HCT116 (cell line): Measurements from ENCODE around the gene TMPRSS9. TPM values are rescaled to one million over a fixed set of nuclear protein-coding genes. Genes with fewer than 3 reads are reported as not detected.
"Not testable (repeated sequence)": the region's sequence is repeated elsewhere in the genome, so short reads cannot be mapped to it uniquely, and the experiment has no call there.

Experiments
- ATAC-seq: fragments of 200-7000 bp; cut with Tn5 transposase; 2 replicates; pipeline ENCODE4 v1.9.1; 2020; ENCODE audit warnings: mild to moderate bottlenecking, moderate library complexity
- BruUV-seq: library from RNA; stranded (reverse); fragments of 400-500 nt; replicated peaks from 2 replicates; lab custom pipeline; 2021; lab: Mats Ljungman, UMichigan
- CTCF ChIA-PET: fragments of 300-600 bp; sonication (Branson Sonifier 250); formaldehyde crosslinking; loops from one replicate; lab custom pipeline; 2021; ENCODE audit warnings: antibody characterized with exemption; lab: Charles Lee
- POLR2A ChIA-PET: fragments of 300-600, 350-600 bp; sonication (Branson Sonifier 250); formaldehyde crosslinking; loops from one replicate; lab custom pipeline; 2021; ENCODE audit warnings: antibody characterized with exemption; lab: Charles Lee
- RAD21 ChIA-PET, 2 experiments: fragments of 300-600 bp; sonication (Branson Sonifier 250); formaldehyde crosslinking; loops; one replicate each; lab custom pipeline; 2023; ENCODE audit warnings: low total read pairs in 2 of 2; ENCODE audit not compliant: uncharacterized antibody in 2 of 2, unreplicated experiment in 2 of 2, low non-redundant PET in 1 of 2; lab: Charles Lee
- DNase-seq: peaks from one replicate; pipeline ENCODE4 v3.0.0-alpha.2; 2010; ENCODE audit warnings: low read depth, low spot score
- H2AFZ ChIP-seq: fragments of 200-600 bp; shearing (Covaris generic), sonication (generic); 2 replicates; pipeline ENCODE4 v1.6.1; 2017; ENCODE audit warnings: low read depth, mixed run types, mixed read lengths, antibody characterized with exemption, low read length; ENCODE audit not compliant: poor library complexity, severe bottlenecking
- H3K27ac ChIP-seq: 2 replicates; pipeline ENCODE4 v1.5.1; 2012; ENCODE audit warnings: low read depth, low read length
- H3K27me3 ChIP-seq: fragments of 200-600 bp; sonication (generic); 2 replicates; pipeline ENCODE4 v1.6.1; 2016; ENCODE audit warnings: mixed run types, low read length, mixed read lengths; ENCODE audit not compliant: insufficient read depth
- H3K36me3 ChIP-seq, 2 experiments: fragments of 200-500 bp in 1 of 2; fragments of 200-600 bp in 1 of 2; sonication (Bioruptor generic) in 1 of 2; sonication (generic) in 1 of 2; 2 replicates each; pipeline versions ENCODE4 v1.5.1 to v1.6.1; 2014 to 2016; ENCODE audit warnings: low read length in 2 of 2, inconsistent platforms in 1 of 2, mixed read lengths in 1 of 2, mixed run types in 1 of 2; ENCODE audit not compliant: insufficient read depth in 2 of 2, control insufficient read depth in 1 of 2
- H3K4me1 ChIP-seq, 2 experiments: fragments of 200-600 bp in 1 of 2; sonication (generic) in 1 of 2; 2 replicates each; pipeline versions ENCODE4 v1.5.1 to v1.6.1; 2012 to 2017; ENCODE audit warnings: low read length in 2 of 2, inconsistent platforms in 1 of 2, mild to moderate bottlenecking in 1 of 2, mixed read lengths in 1 of 2, mixed run types in 1 of 2, moderate library complexity in 1 of 2; ENCODE audit not compliant: insufficient read depth in 2 of 2, control insufficient read depth in 1 of 2
- H3K4me2 ChIP-seq: fragments of 200-600 bp; sonication (generic); 2 replicates; pipeline ENCODE4 v1.6.1; 2017; ENCODE audit warnings: mixed run types, low read length, mixed read lengths
- H3K4me3 ChIP-seq, 2 experiments: fragments of 200-600 bp in 1 of 2; sonication (generic) in 1 of 2; replicated peaks in 1 of 2; 2 replicates each; pipeline ENCODE4 v1.5.1; 2011 to 2016; ENCODE audit warnings: low read length in 2 of 2, control low read depth in 1 of 2, low read depth in 1 of 2, mild to moderate bottlenecking in 1 of 2, mixed read lengths in 1 of 2, mixed run types in 1 of 2
- H3K79me2 ChIP-seq: fragments of 200-600 bp; sonication (generic); 2 replicates; pipeline ENCODE4 v1.6.1; 2017; ENCODE audit warnings: mild to moderate bottlenecking, mixed run types, low read length, moderate library complexity, mixed read lengths; ENCODE audit not compliant: insufficient read depth
- H3K9ac ChIP-seq: fragments of 200-600 bp; sonication (generic); 2 replicates; pipeline ENCODE4 v1.6.1; 2016; ENCODE audit warnings: low read length, mixed read lengths
- H3K9me2 ChIP-seq: fragments of 200-600 bp; sonication (generic), shearing (Covaris generic); 2 replicates; pipeline ENCODE4 v1.6.1; 2017; ENCODE audit warnings: mixed run types, mild to moderate bottlenecking, moderate library complexity; ENCODE audit not compliant: insufficient read depth
- H3K9me3 ChIP-seq, 2 experiments: fragments of 200-500 bp in 1 of 2; fragments of 200-600 bp in 1 of 2; sonication (Bioruptor generic) in 1 of 2; sonication (generic) in 1 of 2; 2 replicates each; pipeline ENCODE4 v1.6.1; 2014 to 2017; ENCODE audit warnings: low read length in 2 of 2, mixed read lengths in 2 of 2, inconsistent platforms in 1 of 2, low read depth in 1 of 2, mild to moderate bottlenecking in 1 of 2, mixed run types in 1 of 2, moderate library complexity in 1 of 2; ENCODE audit not compliant: control insufficient read depth in 1 of 2, insufficient read depth in 1 of 2
- H4K20me1 ChIP-seq: fragments of 200-600 bp; sonication (generic), shearing (Covaris generic); 2 replicates; pipeline ENCODE4 v1.6.1; 2017; ENCODE audit warnings: mixed run types, mild to moderate bottlenecking, moderate library complexity; ENCODE audit not compliant: insufficient read depth
- EZH2phosphoT487 ChIP-seq: fragments of 200-600 bp; IDR thresholded peaks from 2 replicates; pipeline ENCODE4 v1.6.1; 2018; ENCODE audit warnings: antibody characterized with exemption, borderline replicate concordance
- RAD21 ChIP-seq: IDR thresholded peaks from 2 replicates; pipeline ENCODE4 v1.6.1; 2012; ENCODE audit warnings: low read depth, mild to moderate bottlenecking
- SIN3A ChIP-seq: IDR thresholded peaks from 2 replicates; pipeline ENCODE4 v1.6.1; 2012; ENCODE audit warnings: low read depth
- SRF ChIP-seq: IDR thresholded peaks from 2 replicates; pipeline ENCODE4 v1.6.1; 2012; ENCODE audit warnings: low read depth
- intact Hi-C: fragments of 100-400 bp; cut with micrococcal nuclease; formaldehyde crosslinking; loops from 2 replicates; pipeline ENCODE4 v1.10.0; 2022
- total RNA-seq: library from RNA; stranded (reverse); gene quantifications from one replicate; pipeline ENCODE4 v1.2.1, GENCODE V29; 2021; ENCODE audit not compliant: unreplicated experiment
- TF ChIP-seq, protein P1 (sequence below): IDR thresholded peaks from 2 replicates; pipeline ENCODE4 v1.6.1; 2012

The TMPRSS9 gene
- total RNA-seq, 1 experiment from 2014 or later: not detected

DNA sequence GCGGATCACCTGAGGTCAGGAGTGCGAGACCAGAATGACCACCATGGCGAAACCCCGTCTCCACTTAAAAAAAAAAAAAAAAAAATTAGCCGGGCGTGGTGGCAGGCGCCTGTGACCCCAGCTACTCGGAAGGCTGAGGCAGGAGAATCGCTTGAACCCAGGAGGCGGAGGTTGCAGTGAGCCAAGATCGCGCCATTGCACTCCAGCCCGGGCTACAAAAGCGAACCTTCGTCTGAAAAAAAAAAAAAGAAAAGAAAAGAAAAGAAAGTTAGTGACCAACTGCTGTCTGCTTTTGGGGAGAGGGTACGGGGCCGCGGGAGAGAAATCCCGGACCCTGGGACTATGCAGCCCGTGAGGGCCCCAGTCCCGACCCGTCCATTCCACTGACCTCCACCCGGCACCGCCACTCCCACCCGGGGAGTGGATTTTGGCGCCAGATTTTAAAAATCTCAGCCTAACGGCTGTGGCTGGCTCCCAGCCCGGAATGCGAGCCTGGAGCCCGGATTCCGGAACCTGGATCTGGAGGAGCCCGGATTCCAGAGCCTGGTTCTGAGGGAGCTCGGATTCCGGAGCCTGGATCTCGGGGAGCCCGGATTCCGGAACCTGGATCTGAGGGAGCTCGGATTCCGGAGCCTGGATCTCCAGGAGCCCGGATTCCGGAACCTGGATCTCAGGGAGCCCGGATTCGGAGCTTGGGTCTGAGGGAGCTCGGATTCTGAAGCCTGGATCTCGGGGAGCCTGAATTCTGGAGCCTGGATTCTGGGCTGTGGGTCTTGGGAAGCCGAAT, 102.8 kb downstream of the TMPRSS9 start (continued):
- TF ChIP-seq SRF: no peak
- TF ChIP-seq RAD21: no peak
- TF ChIP-seq, protein P1, sequence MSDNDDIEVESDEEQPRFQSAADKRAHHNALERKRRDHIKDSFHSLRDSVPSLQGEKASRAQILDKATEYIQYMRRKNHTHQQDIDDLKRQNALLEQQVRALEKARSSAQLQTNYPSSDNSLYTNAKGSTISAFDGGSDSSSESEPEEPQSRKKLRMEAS: peak; percentile 65; the same call in 1 of the 2 replicates
- peak; percentile 87 for TF ChIP-seq SIN3A
- TF ChIP-seq EZH2phosphoT487: no peak

DNA sequence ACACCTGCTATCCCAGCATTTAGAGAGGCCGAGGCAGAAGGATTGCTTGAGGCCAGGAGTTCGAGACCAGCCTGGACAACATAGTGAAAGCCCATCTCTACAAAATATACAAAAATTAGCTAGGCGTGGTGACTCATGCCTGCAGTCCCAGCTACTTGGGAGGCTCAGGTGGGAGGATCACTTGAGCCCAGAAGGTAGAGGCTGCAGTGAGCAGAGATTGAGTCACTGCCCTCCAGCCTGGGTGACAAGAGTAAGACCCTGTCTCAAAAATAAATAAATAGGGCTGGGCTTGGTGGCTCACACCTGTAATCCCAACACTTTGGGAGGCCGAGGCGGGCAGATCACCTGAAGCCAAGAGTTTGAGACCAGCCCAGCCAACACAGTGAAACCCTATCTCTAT, 103.6 kb downstream of the TMPRSS9 start:
- intact Hi-C loops: loop anchor here (10.0 kb wide), 1 partner anchor 299 kb away; the partner anchor contains the start of gene DOT1L
- ATAC-seq: not testable (repeated sequence)

More for the DNA sequence above, 103.6 kb downstream of the TMPRSS9 start:
- H3K4me3 ChIP-seq, H3K79me2 ChIP-seq, BruUV-seq, H3K27me3 ChIP-seq, DNase-seq, H3K9me3 ChIP-seq, H3K36me3 ChIP-seq, H3K9me2 ChIP-seq, H4K20me1 ChIP-seq: not testable (repeated sequence)
- ChIA-PET POLR2A (interaction anchor here (1.1 to 6.8 kb wide), 6 partner anchors 8 to 80 kb away, joined by 3 to 44 read pairs (median 5); partner anchors contain the start of genes GADD45B and TIMM13), RAD21 (interaction anchor here in 1 of 2 experiments (1.2 kb wide), 1 partner anchor 147 kb away, joined by 5 read pairs; no protein-coding TSS in a partner anchor), CTCF (interaction anchor here (0.6 to 1.5 kb wide), 6 partner anchors 9 to 487 kb away, joined by 3 to 6 read pairs (median 4); partner anchors contain the start of gene GADD45B)
- Histone ChIP-seq H2AFZ (peak overlapping the region; percentile 29), H3K4me2 (peak overlapping the region; percentile 98), H3K27ac (peak overlapping the region; percentile 88; the same call in 1 of the 2 replicates), H3K4me1 (peaks cover 18 to 53% of the 10 kb centered on the region in 2 experiments), H3K9ac (peak overlapping the region; percentile 78; the same call in 1 of the 2 replicates)
